Ovary (tissue), 9 donors: Measurements from ENCODE around the gene CEP44. TPM values are rescaled to one million over a fixed set of nuclear protein-coding genes. Genes with fewer than 3 reads are reported as not detected.

Source experiments
- DNase-seq, 5 donors: peaks; one replicate each; pipeline ENCODE4 v3.0.0-alpha.2; 2019 to 2020
- H3K27ac ChIP-seq, 2 donors: fragments of 200-600 bp; one replicate each; pipeline versions ENCODE4 v1.5.1 to v1.8.0; 2019 to 2022
- H3K27me3 ChIP-seq: fragments of 200-600 bp; one replicate; pipeline ENCODE4 v1.8.0; 2022
- H3K36me3 ChIP-seq: fragments of 200-600 bp; sonication (generic); one replicate; pipeline ENCODE4 v1.5.1; 2019
- H3K4me1 ChIP-seq: one replicate; pipeline ENCODE4 v1.8.1; 2013; ENCODE audit warnings: mild to moderate bottlenecking, moderate library complexity; ENCODE audit not compliant: insufficient read depth
- H3K4me3 ChIP-seq: fragments of 200-600 bp; sonication (generic); one replicate; pipeline ENCODE4 v1.5.1; 2017
- H3K9me3 ChIP-seq, 2 donors: fragments of 200-600 bp in 1 of 2; sonication (generic) in 1 of 2; one replicate each; pipeline versions ENCODE4 v1.5.1 to v1.8.1; 2013 to 2019; ENCODE audit warnings: mild to moderate bottlenecking in 1 of 2, moderate library complexity in 1 of 2
- CTCF ChIP-seq, 3 donors: fragments of 450-650 bp in 2 of 3; fragments of 200-600 bp in 1 of 3; IDR thresholded peaks; one replicate each; pipeline versions ENCODE4 v1.5.1 to v1.8.0; 2016 to 2022; ENCODE audit warnings: antibody characterized with exemption in 3 of 3, mild to moderate bottlenecking in 1 of 3
- EP300 ChIP-seq: sonication (generic); formaldehyde crosslinking; IDR thresholded peaks from one replicate; pipeline ENCODE4 v1.6.1; 2017; ENCODE audit warnings: antibody characterized with exemption
- POLR2A ChIP-seq: fragments of 450-650 bp; IDR thresholded peaks from one replicate; pipeline ENCODE4 v1.6.1; 2017; ENCODE audit warnings: antibody characterized with exemption, mild to moderate bottlenecking, moderate library complexity
- WGBS, 3 donors: extraction: QIAGEN DNeasy Blood & Tissue Kit in 1 of 3; methylation state at CpG; one replicate each; pipeline versions ENCODE4 v1.1.5 to v1.1.7; 2013 to 2017; 5-methylcytosine and 5-hydroxymethylcytosine counted together
- intact Hi-C, 4 donors: fragments of 100-400 bp; cut with DNase I; formaldehyde crosslinking; loops; one replicate each; pipeline versions ENCODE4 v1.11.0 to v1.15.1; 2022 to 2023
- polyA plus RNA-seq, 2 donors: library from polyadenylated mRNA; stranded (reverse); fragments of 200-250 nt in 1 of 2; fragments of 350-450 nt in 1 of 2; fragmentation: Illumina TruSeq in 1 of 2; extraction: RNeasy Lipid Tissue Mini Kit (QIAGEN cat#74804) in 1 of 2; gene quantifications; one replicate each; pipeline ENCODE4 v1.2.3, GENCODE V29; 2013 to 2014
- total RNA-seq, 7 donors: library from RNA; depleted of rRNA in 2 of 7; stranded (reverse); fragments of >200 nt in 2 of 7; fragmentation: NEBNext Ultra II Directional in 3 of 7; extraction: Animal tissue kit (Norgen Biotek cat#: 25700) in 3 of 7; gene quantifications; one replicate each; pipeline versions ENCODE4 v1.1.0 to v1.2.4, GENCODE V29; 2016 to 2023
- donor health status: DM: no; HTN: no; CAD: no; lungs with moderate emphysema.
- donor health status: DM: no; HTN: no; CAD: no.
- donor health status: Bipolar disorder and iron deficiency.
- donor health status: DM: yes; HTN: yes; CAD: no.
- donor health status: DM: no; HTN: no; CAD: no.
- donor health status: DM: yes; HTN: yes; CAD: no.

CEP44 gene
- total and polyA plus RNA-seq, 9 donors, result 8.7 to 23.2 (median 15.8) TPM

GRCh38 chr4:174245714-174246113 lies 38.0 kb upstream of the CEP44 start:
- no peaks in the 10 kb centered on the region for H3K27me3 ChIP-seq
- 97 to 100% (median 98%) methylated on average over 1 of the region's 1 CpG for WGBS, 3 donors
- no peaks in the 10 kb centered on the region for H3K9me3 ChIP-seq
- no peaks in the 10 kb centered on the region for H3K4me1 ChIP-seq
- no peak overlapping the region for H3K4me3 ChIP-seq
- DNase-seq, result no peak
- no peak overlapping the region for H3K27ac ChIP-seq
- intact Hi-C loops, result no loop called here
- no peaks in the 10 kb centered on the region for H3K36me3 ChIP-seq
- TF ChIP-seq POLR2A (no peak), CTCF (IDR thresholded peaks at IDR 0.05) (no peak), EP300 (no peak)

- Histone ChIP-seq H3K36me3 (no peaks in the 10 kb centered on the region), H3K4me3 (no peak overlapping the region), H3K4me1 (no peaks in the 10 kb centered on the region), H3K27me3 (no peaks in the 10 kb centered on the region), H3K9me3 (no peaks in the 10 kb centered on the region), H3K27ac (no peak overlapping the region)
- intact Hi-C loops, result no loop called here
- 12 to 34% (median 13%) methylated on average over 1 of the region's 1 CpG for WGBS, 3 donors
- DNase-seq, result no peak
- TF ChIP-seq EP300, result no peak
- TF ChIP-seq POLR2A, result no peak
- no peak for TF ChIP-seq CTCF (IDR thresholded peaks at IDR 0.05)
These were observed 35.3 kb upstream of the CEP44 start for GRCh38 chr4:174248407-174248806.

GRCh38 chr4:174252412-174252811 lies 31.3 kb upstream of the CEP44 start:
- no peak for DNase-seq
- no peak overlapping the region for H3K27ac ChIP-seq
- H3K4me3 ChIP-seq, result no peak overlapping the region
- H3K36me3 ChIP-seq, result no peaks in the 10 kb centered on the region
- WGBS, 3 donors, result 74 to 95% (median 92%) methylated on average over 2 of the region's 2 CpGs
- no peaks in the 10 kb centered on the region for H3K27me3 ChIP-seq
- H3K9me3 ChIP-seq, result no peaks in the 10 kb centered on the region
- no peaks in the 10 kb centered on the region for H3K4me1 ChIP-seq
- intact Hi-C loops, result no loop called here
- TF ChIP-seq EP300, result no peak
- TF ChIP-seq CTCF (IDR thresholded peaks at IDR 0.05), result no peak
- no peak for TF ChIP-seq POLR2A

GRCh38 chr4:174254613-174255012 lies 29.1 kb upstream of the CEP44 start:
- intact Hi-C loops, result no loop called here
- 88 to 92% (median 88%) methylated on average over 1 of the region's 1 CpG for WGBS, 3 donors
- DNase-seq, result no peak
- Histone ChIP-seq H3K9me3 (no peaks in the 10 kb centered on the region), H3K36me3 (no peaks in the 10 kb centered on the region), H3K27ac (no peak overlapping the region), H3K27me3 (no peaks in the 10 kb centered on the region), H3K4me1 (no peaks in the 10 kb centered on the region), H3K4me3 (no peak overlapping the region)
- TF ChIP-seq EP300 (no peak), POLR2A (no peak), CTCF (IDR thresholded peaks at IDR 0.05) (no peak)

GRCh38 chr4:174255374-174255773 lies 28.3 kb upstream of the CEP44 start:
- TF ChIP-seq CTCF (IDR thresholded peaks at IDR 0.05) (no peak), EP300 (no peak), POLR2A (no peak)
- DNase-seq, result no peak
- intact Hi-C loops, result no loop called here
- no peaks in the 10 kb centered on the region for H3K9me3 ChIP-seq
- H3K27ac ChIP-seq, result no peak overlapping the region
- H3K36me3 ChIP-seq, result no peaks in the 10 kb centered on the region
- H3K4me1 ChIP-seq, result no peaks in the 10 kb centered on the region
- 93 to 97% (median 97%) methylated on average over 1 of the region's 1 CpG for WGBS, 3 donors
- no peak overlapping the region for H3K4me3 ChIP-seq
- no peaks in the 10 kb centered on the region for H3K27me3 ChIP-seq
